Neural progenitor cell (in vitro differentiated cells): ENCODE data around the gene LPAR2. TPM values are rescaled to one million over a fixed set of nuclear protein-coding genes. Genes with fewer than 3 reads are reported as not detected.

Experiments
- DNase-seq: peaks from one replicate; pipeline ENCODE4 v3.0.0-alpha.2; 2016; ENCODE audit warnings: low spot score
- H2AFZ ChIP-seq: fragments of 200-600 bp; sonication (generic); replicated peaks from 2 replicates; pipeline ENCODE4 v1.6.1; 2016; ENCODE audit warnings: antibody characterized with exemption
- H3F3A ChIP-seq: fragments of 200-600 bp; sonication (generic); 2 replicates; pipeline ENCODE4 v1.6.1; 2016; ENCODE audit warnings: antibody characterized with exemption, low read depth
- H3K27ac ChIP-seq: fragments of 200-600 bp; sonication (generic); 2 replicates; pipeline ENCODE4 v1.5.1; 2016; ENCODE audit warnings: mild to moderate bottlenecking
- H3K27me3 ChIP-seq: fragments of 200-600 bp; sonication (generic); 2 replicates; pipeline ENCODE4 v1.6.1; 2016; ENCODE audit warnings: mild to moderate bottlenecking, moderate library complexity
- H3K36me3 ChIP-seq: fragments of 200-600 bp; sonication (generic); 2 replicates; pipeline ENCODE4 v1.5.1; 2016
- H3K4me1 ChIP-seq: fragments of 200-600 bp; sonication (generic); 2 replicates; pipeline ENCODE4 v1.6.1; 2016; ENCODE audit warnings: mixed run types
- H3K4me2 ChIP-seq: fragments of 200-600 bp; sonication (generic); 2 replicates; pipeline ENCODE4 v1.6.1; 2016
- H3K4me3 ChIP-seq: fragments of 200-600 bp; sonication (generic); 2 replicates; pipeline ENCODE4 v1.5.1; 2016
- H3K79me2 ChIP-seq: fragments of 200-600 bp; sonication (generic); 2 replicates; pipeline ENCODE4 v1.6.1; 2016; ENCODE audit warnings: low read depth
- H3K9ac ChIP-seq: fragments of 200-600 bp; sonication (generic); 2 replicates; pipeline ENCODE4 v1.6.1; 2016
- H3K9me3 ChIP-seq: fragments of 200-600 bp; sonication (generic); 2 replicates; pipeline ENCODE4 v1.5.1; 2016; ENCODE audit warnings: low read depth
- H4K20me1 ChIP-seq: fragments of 200-600 bp; sonication (generic); 2 replicates; pipeline ENCODE4 v1.6.1; 2016; ENCODE audit warnings: low read depth
- H3K27ac Mint-ChIP-seq: 3 replicates; pipeline ENCODE4 v1.8.0; 2021; ENCODE audit warnings: mixed read lengths
- H3K27me3 Mint-ChIP-seq: 2 replicates; pipeline ENCODE4 v1.8.0; 2022; ENCODE audit warnings: low read depth, mild to moderate bottlenecking, inconsistent platforms, moderate library complexity, mixed read lengths; ENCODE audit not compliant: insufficient read depth
- H3K36me3 Mint-ChIP-seq: 3 replicates; pipeline ENCODE4 v1.8.0; 2021; ENCODE audit warnings: mixed read lengths
- H3K4me1 Mint-ChIP-seq: 3 replicates; pipeline ENCODE4 v1.8.0; 2021; ENCODE audit warnings: mixed read lengths
- H3K4me3 Mint-ChIP-seq: 3 replicates; pipeline ENCODE4 v1.8.0; 2021; ENCODE audit warnings: mild to moderate bottlenecking, moderate library complexity, mixed read lengths
- H3K9me3 Mint-ChIP-seq: 3 replicates; pipeline ENCODE4 v1.8.0; 2020; ENCODE audit warnings: mixed read lengths
- CTCF ChIP-seq: fragments of 200-600 bp; sonication (generic); IDR thresholded peaks from 2 replicates; pipeline ENCODE4 v1.5.1; 2017; ENCODE audit warnings: antibody characterized with exemption, mild to moderate bottlenecking
- EZH2 ChIP-seq: fragments of 200-600 bp; sonication (generic); IDR thresholded peaks from 2 replicates; pipeline ENCODE4 v1.6.1; 2017; ENCODE audit warnings: antibody characterized with exemption, mild to moderate bottlenecking, moderate library complexity
- EZH2phosphoT487 ChIP-seq: fragments of 200-600 bp; sonication (generic); IDR thresholded peaks from 2 replicates; pipeline ENCODE4 v1.6.1; 2017; ENCODE audit warnings: antibody characterized with exemption
- total RNA-seq: library from RNA; depleted of rRNA; stranded (reverse); fragments of >200 nt; gene quantifications from 2 replicates; pipeline ENCODE4 v1.2.3, GENCODE V29; 2015; ENCODE audit warnings: low replicate concordance

Gene LPAR2
- total RNA-seq, 1 donor from 2014 or later = 21.2 TPM

- Mint-ChIP-seq H3K4me1 (peaks cover 5% of the 10 kb centered on the region), H3K27ac (no peak overlapping the region), H3K4me3 (no peak overlapping the region), H3K9me3 (no peaks in the 10 kb centered on the region), H3K36me3 (peaks cover 10% of the 10 kb centered on the region), H3K27me3 (peaks cover 6% of the 10 kb centered on the region)
- H3K4me3 ChIP-seq = no peak overlapping the region
- no peaks in the 10 kb centered on the region for H3K36me3 ChIP-seq
- no peak overlapping the region for H2AFZ ChIP-seq
- H3K27ac ChIP-seq = no peak overlapping the region
- no peak overlapping the region for H3K9ac ChIP-seq
- TF ChIP-seq EZH2phosphoT487 (no peak), CTCF (no peak), EZH2 (no peak)
- H3K27me3 ChIP-seq = no peaks in the 10 kb centered on the region
- no peak for DNase-seq
- H3K79me2 ChIP-seq = no peaks in the 10 kb centered on the region
- H3K9me3 ChIP-seq = no peaks in the 10 kb centered on the region
- H3F3A ChIP-seq = peaks cover 8% of the 10 kb centered on the region
- peaks cover 5% of the 10 kb centered on the region for H3K4me1 ChIP-seq
- no peaks in the 10 kb centered on the region for H4K20me1 ChIP-seq
- H3K4me2 ChIP-seq = no peak overlapping the region
These were observed 39.5 kb downstream of the LPAR2 start for GRCh38 chr19:19588546-19588945.

GRCh38 chr19:19587771-19588170 is 40.2 kb downstream of the LPAR2 start:
- H3K27ac Mint-ChIP-seq = no peak overlapping the region
- peaks cover 5% of the 10 kb centered on the region for H3K4me1 ChIP-seq

GRCh38 chr19:19584356-19584755 is 43.7 kb downstream of the LPAR2 start:
- H4K20me1 ChIP-seq = no peaks in the 10 kb centered on the region

More at GRCh38 chr19:19587771-19588170, 40.2 kb downstream of the LPAR2 start:
- H3K27me3 Mint-ChIP-seq = peaks cover 6% of the 10 kb centered on the region
- no peak for DNase-seq
- H3K4me1 Mint-ChIP-seq = peaks cover 5% of the 10 kb centered on the region
- no peak overlapping the region for H3K4me3 Mint-ChIP-seq
- Histone ChIP-seq H2AFZ (no peak overlapping the region), H3K4me3 (no peak overlapping the region), H3F3A (peaks cover 9% of the 10 kb centered on the region), H3K4me2 (no peak overlapping the region), H3K79me2 (no peaks in the 10 kb centered on the region), H3K36me3 (no peaks in the 10 kb centered on the region), H3K9me3 (no peaks in the 10 kb centered on the region), H3K27me3 (no peaks in the 10 kb centered on the region), H3K9ac (no peak overlapping the region), H4K20me1 (no peaks in the 10 kb centered on the region), H3K27ac (no peak overlapping the region)
- no peak for TF ChIP-seq CTCF
- no peaks in the 10 kb centered on the region for H3K9me3 Mint-ChIP-seq
- H3K36me3 Mint-ChIP-seq = peaks cover 7% of the 10 kb centered on the region

More at GRCh38 chr19:19584356-19584755, 43.7 kb downstream of the LPAR2 start:
- Histone ChIP-seq H3K4me3 (no peak overlapping the region), H3K27ac (no peak overlapping the region), H3K36me3 (no peaks in the 10 kb centered on the region), H3F3A (peaks cover 6% of the 10 kb centered on the region), H3K79me2 (no peaks in the 10 kb centered on the region), H3K9me3 (no peaks in the 10 kb centered on the region), H3K9ac (no peak overlapping the region), H3K4me1 (peaks cover 15% of the 10 kb centered on the region), H2AFZ (no peak overlapping the region), H3K4me2 (no peak overlapping the region), H3K27me3 (no peaks in the 10 kb centered on the region)
- Mint-ChIP-seq H3K27ac (no peak overlapping the region), H3K36me3 (peaks cover 7% of the 10 kb centered on the region), H3K9me3 (no peaks in the 10 kb centered on the region), H3K4me3 (no peak overlapping the region), H3K27me3 (peaks cover 4% of the 10 kb centered on the region), H3K4me1 (peaks cover 15% of the 10 kb centered on the region)
- no peak for DNase-seq
- TF ChIP-seq EZH2phosphoT487 (no peak), CTCF (no peak), EZH2 (no peak)
